SKM-1 treated with dmso at 0.1 percent for 144 hours (cell line): ENCODE results near the gene NPC1.
"Not testable (repeated sequence)": the region's sequence is repeated elsewhere in the genome, so short reads cannot be mapped to it uniquely, and the experiment has no call there.

Source experiments
- DNase-seq: peaks from one replicate; lab custom pipeline; 2025; ENCODE audit not compliant: unreplicated experiment; lab: John Stamatoyannopoulos, UW

Gene NPC1

GRCh38 chr18:23577521-23577920 is 8.8 kb downstream of the NPC1 start:
- DNase-seq = not testable (repeated sequence)

DNA sequence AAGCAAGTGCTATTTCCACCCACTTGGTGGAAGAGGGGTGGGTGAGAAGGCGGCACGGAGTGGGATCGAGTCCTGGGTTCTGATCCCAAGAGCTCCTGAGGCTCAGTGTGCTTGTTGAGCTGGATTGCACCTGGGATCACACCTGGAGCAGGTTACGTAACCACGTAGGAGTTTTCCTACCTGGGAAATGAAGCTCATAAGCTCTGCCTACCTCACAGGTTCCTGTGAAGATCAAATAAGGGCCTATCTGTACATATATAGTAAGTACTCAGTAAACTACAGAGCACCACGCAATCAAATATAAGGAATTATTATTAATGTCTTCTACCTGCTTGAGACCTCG is 11.0 kb downstream of the NPC1 start:
- no peak for DNase-seq

- no peak for DNase-seq
These were observed 11.5 kb downstream of the NPC1 start for GRCh38 chr18:23574611-23575308.

DNA sequence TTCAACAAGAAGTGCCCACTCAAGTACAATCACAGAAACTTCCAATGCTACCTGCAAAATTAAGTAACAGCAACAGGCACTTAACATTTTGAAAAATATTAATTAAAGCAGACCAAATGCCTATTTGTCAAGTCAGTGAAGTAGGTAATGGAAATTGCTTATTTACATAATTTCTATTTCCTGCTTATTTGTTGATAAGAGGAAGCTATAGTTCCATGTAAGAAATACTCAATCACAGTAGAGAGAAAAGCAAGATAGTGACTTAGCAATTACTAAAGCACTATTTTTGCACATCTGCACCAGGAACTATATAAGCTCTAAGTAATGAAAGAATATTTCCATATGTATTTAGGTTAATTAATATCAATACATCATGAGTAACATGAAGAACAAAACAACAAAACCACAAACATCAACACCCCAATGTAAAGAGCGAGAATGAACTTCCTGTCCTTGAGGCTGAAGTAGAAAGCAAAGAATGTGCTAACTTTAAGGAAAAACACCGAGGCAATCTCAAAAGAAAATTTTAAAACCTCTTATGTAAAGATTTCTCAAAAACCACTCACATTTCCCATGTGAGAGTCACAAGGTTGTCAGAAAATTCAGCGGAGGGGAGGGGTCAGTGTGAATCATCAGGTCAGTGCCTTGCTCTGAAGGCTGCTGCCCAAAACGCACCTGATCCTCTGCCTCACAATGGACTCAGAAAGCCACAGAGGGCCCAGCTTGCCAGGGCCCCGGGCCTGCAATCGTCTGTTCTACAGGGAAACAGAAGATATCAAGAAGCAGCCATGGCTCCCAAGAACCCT is 12.5 kb downstream of the NPC1 start:
- DNase-seq = no peak

GRCh38 chr18:23573020-23573419 is 13.3 kb downstream of the NPC1 start:
- no peak for DNase-seq

DNA sequence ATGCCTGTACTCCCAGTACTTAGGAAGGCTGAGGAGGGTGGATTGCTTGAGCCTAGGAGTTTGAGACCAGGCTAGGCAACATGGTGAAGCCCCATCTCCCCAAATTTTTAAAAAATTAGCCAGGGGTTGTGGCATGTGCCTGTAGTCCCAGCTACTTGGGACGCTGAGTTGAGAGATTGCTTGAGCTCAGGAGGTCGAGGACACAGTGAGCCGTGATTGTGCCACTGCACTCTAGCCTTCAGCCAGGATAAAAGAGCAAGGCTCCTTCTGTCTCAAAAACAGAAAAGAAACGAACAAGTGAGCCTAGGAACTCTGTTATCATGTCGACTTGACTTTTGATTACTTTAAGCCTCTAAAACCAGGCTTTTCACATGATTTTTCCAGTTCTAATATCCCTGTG is 13.7 kb downstream of the NPC1 start:
- no peak for DNase-seq

DNA sequence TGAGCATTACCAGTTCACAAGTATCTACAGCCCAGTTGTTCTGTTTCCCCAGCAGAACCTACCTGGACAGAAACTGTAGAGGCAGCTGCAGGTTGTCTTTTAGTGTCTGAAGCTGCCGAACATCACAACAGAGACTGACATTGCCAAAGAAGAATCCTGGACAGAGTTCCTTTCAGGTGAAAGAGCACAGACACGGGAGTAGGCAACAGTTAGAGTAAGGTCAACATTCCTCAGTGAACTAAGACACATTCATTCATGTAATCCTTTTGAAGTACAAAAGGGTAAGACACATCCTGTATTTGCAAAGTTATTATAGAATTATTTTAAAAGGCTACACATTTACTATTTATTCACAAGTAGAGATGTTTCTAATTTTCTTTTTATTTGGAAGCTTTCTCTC is 14.3 kb downstream of the NPC1 start:
- no peak for DNase-seq

DNA sequence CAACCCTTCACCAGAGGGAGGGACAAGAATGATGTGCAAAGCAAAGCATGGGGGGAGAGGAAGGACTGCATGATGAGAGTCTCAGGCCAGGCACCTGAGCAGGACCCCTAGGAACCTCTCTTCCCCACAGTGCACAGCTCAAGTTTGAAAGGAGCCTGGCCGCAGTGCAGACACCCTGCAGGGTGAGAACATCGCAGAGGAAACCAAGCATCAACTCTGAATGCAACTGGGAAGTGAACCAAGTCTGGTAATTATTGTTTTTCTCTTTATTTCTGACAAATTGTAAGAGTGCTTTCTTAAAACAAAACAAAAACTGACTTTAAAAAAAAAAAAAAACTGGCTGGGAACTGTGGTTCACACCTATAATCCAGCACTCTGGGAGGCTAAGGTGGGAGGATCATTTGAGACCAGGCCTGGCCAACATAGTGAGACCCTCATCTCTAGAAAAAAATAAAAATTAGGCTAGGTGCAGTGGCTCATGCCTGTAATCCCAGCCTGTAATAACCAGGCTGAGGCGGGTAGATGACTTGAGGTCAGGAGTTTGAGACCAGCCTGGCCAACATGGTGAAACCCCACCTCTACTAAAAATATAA is 15.3 kb downstream of the NPC1 start:
- no peak for DNase-seq

- no peak for DNase-seq
These were observed 16.8 kb downstream of the NPC1 start for GRCh38 chr18:23569299-23570063.

- no peak for DNase-seq
These were observed 17.8 kb downstream of the NPC1 start for GRCh38 chr18:23568281-23569138.

GRCh38 chr18:23567671-23568070 is 18.6 kb downstream of the NPC1 start:
- no peak for DNase-seq

DNA sequence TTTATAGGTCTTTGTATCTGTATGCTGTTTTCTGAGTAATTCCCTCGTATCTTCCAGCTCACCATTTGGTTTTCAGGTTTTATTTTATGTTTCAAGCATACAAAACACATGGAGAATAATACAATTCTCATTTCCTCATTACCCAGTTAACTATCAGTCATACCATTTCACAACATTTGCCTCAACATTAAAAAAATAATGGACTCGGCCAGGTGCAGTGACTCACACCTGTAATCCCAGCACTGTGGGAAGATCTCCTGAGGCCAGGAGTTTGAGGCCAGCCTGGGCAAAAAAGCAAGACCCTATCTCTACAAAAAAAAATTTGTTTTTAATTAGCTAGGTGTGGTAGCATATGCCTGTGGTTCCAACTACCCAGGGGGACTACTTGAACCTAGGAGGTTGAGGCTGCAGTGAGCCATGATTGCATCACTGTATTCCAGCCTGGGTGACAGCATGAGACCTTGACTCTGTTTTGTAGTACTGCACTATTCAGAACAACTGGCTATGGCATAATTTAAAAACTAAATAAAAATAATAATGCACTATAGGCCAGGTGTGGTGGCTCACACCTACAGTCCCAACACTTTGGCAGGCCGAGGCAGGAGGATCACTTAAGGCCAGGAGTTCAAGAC is 20.3 kb downstream of the NPC1 start:
- no peak for DNase-seq

DNA sequence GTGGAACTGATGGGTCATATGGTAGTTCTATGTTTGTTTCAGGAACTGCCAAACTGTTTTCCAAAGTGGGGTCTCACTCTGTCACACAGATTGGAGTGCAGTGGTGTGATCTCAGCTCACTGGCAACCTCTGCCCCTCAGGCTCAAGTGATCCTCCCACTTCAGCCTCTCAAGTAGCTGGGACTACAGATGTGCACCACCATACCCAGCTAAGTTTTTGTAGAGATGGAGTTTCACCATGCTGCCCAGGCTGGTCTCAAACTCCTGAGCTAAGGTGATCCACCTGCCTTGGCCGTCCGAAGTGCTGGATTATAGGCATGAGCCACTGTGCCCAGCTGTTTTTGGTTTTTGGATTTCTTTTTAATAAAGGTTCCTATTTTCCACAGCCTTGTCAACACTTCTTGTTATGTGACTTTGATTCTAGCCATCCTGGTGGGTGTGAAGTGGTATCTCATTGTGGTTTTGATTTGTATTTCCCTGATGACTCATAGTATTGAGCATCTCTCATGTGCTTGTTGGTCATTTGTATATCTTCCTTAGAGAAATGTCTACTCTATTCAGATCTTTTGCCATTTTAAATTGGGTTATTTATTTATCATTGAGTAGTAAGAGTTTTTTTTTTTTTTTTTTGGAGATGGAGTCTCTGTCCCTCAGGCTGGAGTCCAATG is 22.8 kb downstream of the NPC1 start:
- no peak for DNase-seq

DNA sequence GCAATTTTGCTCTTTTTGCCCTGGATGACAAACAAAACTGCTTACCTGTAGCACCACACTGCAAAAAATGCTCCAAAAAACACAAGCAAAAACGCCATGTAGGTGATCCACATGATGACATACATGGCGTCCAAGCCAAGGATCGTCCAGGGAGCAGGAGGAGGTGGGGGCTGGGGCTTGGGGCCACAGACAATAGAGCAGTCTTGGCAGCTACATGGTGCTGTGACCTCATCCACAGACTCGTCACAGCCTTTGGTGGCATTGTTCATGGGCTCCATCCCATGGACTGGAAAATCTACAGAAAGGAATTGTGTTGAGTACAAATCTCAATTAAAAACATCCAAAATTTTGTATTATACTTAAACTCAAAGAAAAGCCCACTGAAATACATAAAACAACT is 26.1 kb downstream of the NPC1 start:
- no peak for DNase-seq

GRCh38 chr18:23557511-23557910 is 28.8 kb downstream of the NPC1 start:
- DNase-seq = not testable (repeated sequence)

GRCh38 chr18:23556145-23556780 is 30.0 kb downstream of the NPC1 start:
- DNase-seq = no peak

DNA sequence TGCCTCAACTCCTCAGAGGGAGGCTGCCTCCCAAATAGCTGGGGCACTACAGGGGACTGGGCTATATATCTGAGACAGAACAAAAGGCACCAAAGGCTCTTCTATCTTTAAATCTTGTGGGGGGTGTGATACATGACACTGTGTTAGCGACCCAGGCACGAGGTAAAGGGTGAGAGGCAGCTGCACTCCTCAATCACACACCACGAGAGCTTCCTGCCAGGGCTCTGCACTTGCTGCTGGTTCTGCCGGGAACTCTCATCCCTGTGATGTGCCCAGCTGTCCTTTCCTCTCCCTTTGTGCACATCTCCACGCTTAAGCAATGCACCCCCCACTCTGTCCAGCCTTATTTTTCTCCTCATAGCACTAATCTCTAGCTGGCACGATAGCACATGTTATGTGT is 32.4 kb downstream of the NPC1 start:
- DNase-seq = no peak

- no peak for DNase-seq
These were observed 33.8 kb downstream of the NPC1 start for GRCh38 chr18:23552505-23552904.

DNA sequence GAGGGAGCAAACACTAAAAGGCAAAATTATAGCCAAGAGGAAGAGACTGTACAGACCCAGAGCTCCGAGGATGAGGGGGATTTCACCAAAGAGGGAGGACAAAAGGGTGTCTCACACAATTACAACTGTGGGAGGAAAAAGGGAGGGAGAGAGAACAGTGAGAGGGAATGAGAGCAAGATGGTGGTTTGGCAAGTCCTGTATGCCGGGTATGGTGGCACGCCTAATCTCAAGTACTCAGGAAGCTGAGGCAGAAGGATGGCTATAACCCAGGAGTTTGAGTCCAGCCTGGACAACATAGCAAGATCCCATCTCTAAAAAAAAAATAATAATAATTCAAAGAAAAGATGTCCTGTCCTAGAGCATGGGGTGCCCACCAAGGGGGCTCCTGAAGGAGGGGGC is 34.3 kb downstream of the NPC1 start:
- DNase-seq = no peak
